ENCODE measurements around the gene CD79A.

Gene CD79A

GRCh38 chr19:41922585-41922984, 45.5 kb downstream of the CD79A start:
- TF ChIP-seq FOXP2 (optimal IDR thresholded peaks at IDR 0.05; ENCODE audit: borderline replicate concordance, extremely low read depth, extremely low read length, insufficient read depth): no peak
- TF ChIP-seq TAF1 (IDR thresholded peaks at IDR 0.05; ENCODE audit: borderline replicate concordance, insufficient read depth, low read length): no peak
- no peak for TF ChIP-seq REST (IDR thresholded peaks at IDR 0.05; ENCODE audit: insufficient read depth in 1 of 2, low read depth in 2 of 2, low read length in 2 of 2)
- TF ChIP-seq POLR2AphosphoS5 (IDR thresholded peaks at IDR 0.05; ENCODE audit: low read depth, low read length): no peak
- TF ChIP-seq SIN3A (IDR thresholded peaks at IDR 0.05; ENCODE audit: borderline replicate concordance, insufficient read depth, low read length): no peak

DNA sequence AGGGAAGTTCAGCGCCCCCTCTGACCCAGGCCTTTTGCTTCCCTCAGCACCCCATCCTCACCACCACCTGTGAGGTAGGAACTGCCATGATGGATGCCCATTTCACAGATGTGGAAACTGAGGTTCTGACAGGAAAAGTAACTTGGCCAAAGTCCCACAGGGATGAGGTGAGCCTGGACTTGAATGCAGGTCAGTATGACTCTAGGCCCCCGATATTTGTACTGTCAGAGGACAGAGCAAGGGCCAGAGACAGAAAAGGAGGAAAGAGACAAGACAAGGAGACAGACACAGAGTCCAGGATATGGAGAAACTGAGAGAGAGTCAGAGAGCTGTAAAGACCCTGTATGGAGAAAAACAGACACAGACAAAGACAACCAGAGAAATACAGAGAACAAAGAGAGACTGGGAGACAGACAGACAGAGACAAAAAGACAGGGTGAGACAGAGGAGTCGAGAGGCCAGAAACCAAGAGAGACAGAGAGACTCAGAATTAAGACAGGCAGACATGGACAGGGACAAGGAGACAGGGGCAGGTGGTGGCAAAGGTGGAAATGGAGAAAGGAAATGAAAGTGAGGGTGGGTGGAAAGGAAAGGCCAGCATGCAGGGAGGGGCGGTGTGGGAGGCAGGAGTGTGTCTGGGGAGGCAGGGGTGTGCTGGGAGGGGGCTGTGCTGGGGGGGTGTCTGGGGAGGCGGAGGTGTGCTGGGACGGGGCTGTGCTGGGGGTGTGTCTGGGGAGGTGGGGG, 46.1 kb downstream of the CD79A start:
- TF ChIP-seq POLR2AphosphoS5 (IDR thresholded peaks at IDR 0.05; ENCODE audit: low read depth, low read length): no peak
- no peak for TF ChIP-seq FOXP2 (optimal IDR thresholded peaks at IDR 0.05; ENCODE audit: borderline replicate concordance, extremely low read depth, extremely low read length, insufficient read depth)
- no peak for TF ChIP-seq TAF1 (IDR thresholded peaks at IDR 0.05; ENCODE audit: borderline replicate concordance, insufficient read depth, low read length)
- TF ChIP-seq SIN3A (IDR thresholded peaks at IDR 0.05; ENCODE audit: borderline replicate concordance, insufficient read depth, low read length): no peak
- no peak for TF ChIP-seq REST (IDR thresholded peaks at IDR 0.05; ENCODE audit: insufficient read depth in 1 of 2, low read depth in 2 of 2, low read length in 2 of 2)

- no peak for TF ChIP-seq POLR2AphosphoS5 (IDR thresholded peaks at IDR 0.05; ENCODE audit: low read depth, low read length)
- TF ChIP-seq REST (IDR thresholded peaks at IDR 0.05; ENCODE audit: insufficient read depth in 1 of 2, low read depth in 2 of 2, low read length in 2 of 2): no peak
- no peak for TF ChIP-seq SIN3A (IDR thresholded peaks at IDR 0.05; ENCODE audit: borderline replicate concordance, insufficient read depth, low read length)
- TF ChIP-seq TAF1 (IDR thresholded peaks at IDR 0.05; ENCODE audit: borderline replicate concordance, insufficient read depth, low read length): no peak
- no peak for TF ChIP-seq FOXP2 (optimal IDR thresholded peaks at IDR 0.05; ENCODE audit: borderline replicate concordance, extremely low read depth, extremely low read length, insufficient read depth)
Measured at GRCh38 chr19:41924151-41925145, 47.4 kb downstream of the CD79A start.

GRCh38 chr19:41925208-41926003, 48.3 kb downstream of the CD79A start:
- TF ChIP-seq SIN3A (IDR thresholded peaks at IDR 0.05; ENCODE audit: borderline replicate concordance, insufficient read depth, low read length): no peak
- no peak for TF ChIP-seq FOXP2 (optimal IDR thresholded peaks at IDR 0.05; ENCODE audit: borderline replicate concordance, extremely low read depth, extremely low read length, insufficient read depth)
- no peak for TF ChIP-seq TAF1 (IDR thresholded peaks at IDR 0.05; ENCODE audit: borderline replicate concordance, insufficient read depth, low read length)
- TF ChIP-seq REST (IDR thresholded peaks at IDR 0.05; ENCODE audit: insufficient read depth in 1 of 2, low read depth in 2 of 2, low read length in 2 of 2): no peak
- TF ChIP-seq POLR2AphosphoS5 (IDR thresholded peaks at IDR 0.05; ENCODE audit: low read depth, low read length): no peak

Data from PFSK-1 (cell line).